ENCODE data around the gene TBC1D1.
A peak's percentile ranks its signal among the peaks of the same experiment; 100 is the strongest.

- TF ChIP-seq, protein P1, sequence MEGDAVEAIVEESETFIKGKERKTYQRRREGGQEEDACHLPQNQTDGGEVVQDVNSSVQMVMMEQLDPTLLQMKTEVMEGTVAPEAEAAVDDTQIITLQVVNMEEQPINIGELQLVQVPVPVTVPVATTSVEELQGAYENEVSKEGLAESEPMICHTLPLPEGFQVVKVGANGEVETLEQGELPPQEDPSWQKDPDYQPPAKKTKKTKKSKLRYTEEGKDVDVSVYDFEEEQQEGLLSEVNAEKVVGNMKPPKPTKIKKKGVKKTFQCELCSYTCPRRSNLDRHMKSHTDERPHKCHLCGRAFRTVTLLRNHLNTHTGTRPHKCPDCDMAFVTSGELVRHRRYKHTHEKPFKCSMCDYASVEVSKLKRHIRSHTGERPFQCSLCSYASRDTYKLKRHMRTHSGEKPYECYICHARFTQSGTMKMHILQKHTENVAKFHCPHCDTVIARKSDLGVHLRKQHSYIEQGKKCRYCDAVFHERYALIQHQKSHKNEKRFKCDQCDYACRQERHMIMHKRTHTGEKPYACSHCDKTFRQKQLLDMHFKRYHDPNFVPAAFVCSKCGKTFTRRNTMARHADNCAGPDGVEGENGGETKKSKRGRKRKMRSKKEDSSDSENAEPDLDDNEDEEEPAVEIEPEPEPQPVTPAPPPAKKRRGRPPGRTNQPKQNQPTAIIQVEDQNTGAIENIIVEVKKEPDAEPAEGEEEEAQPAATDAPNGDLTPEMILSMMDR (IDR thresholded peaks at IDR 0.05): peak in 3 of 7 experiments; percentile 4 to 31 (median 17)
- peak in 2 of 3 donors; percentile 36 to 40 for TF ChIP-seq POLR2A (IDR thresholded peaks at IDR 0.05)
Observed at GRCh38 chr4:38132843-38133662, 242.2 kb downstream of the TBC1D1 start.

All from body of pancreas (tissue), 4 donors.